Stimulated activated CD4-positive, alpha-beta T cell treated with anti-CD3 and anti-CD28 coated beads, Interleukin-15, amount 100 ng/mL, for 48 hours (primary cell): ENCODE measurements around the gene PLEKHA6.
A peak's percentile ranks its signal among the peaks of the same experiment; 100 is the strongest.
"Not testable (repeated sequence)": the region's sequence is repeated elsewhere in the genome, so short reads cannot be mapped to it uniquely, and the experiment has no call there.

ENCODE experiments used
- DNase-seq, 2 donors: peaks; one replicate each; pipeline ENCODE4 v3.0.0-alpha.2; 2020; ENCODE audit warnings: low read depth in 2 of 2

PLEKHA6 gene

DNA sequence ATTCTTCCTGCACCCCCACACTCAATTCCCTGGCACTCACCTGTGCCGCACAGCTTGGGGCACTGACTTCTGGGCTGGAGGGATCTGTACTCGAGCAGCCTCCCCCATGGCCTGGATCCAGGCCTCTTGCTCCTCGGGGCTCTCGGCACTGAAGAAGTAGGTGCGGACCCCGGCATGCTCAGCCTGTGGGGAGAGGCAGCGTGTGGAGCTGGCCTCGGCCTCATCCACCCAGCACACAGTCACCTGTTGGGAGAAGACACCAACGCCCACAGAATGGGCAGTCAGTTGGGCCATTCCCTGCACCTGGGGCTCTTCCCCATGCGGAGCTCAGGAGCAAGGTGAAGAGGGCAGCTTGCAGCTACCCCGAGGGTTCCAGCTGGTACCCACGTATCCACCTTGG lies 98.5 kb downstream of the PLEKHA6 start:
- DNase-seq = no peak

DNA sequence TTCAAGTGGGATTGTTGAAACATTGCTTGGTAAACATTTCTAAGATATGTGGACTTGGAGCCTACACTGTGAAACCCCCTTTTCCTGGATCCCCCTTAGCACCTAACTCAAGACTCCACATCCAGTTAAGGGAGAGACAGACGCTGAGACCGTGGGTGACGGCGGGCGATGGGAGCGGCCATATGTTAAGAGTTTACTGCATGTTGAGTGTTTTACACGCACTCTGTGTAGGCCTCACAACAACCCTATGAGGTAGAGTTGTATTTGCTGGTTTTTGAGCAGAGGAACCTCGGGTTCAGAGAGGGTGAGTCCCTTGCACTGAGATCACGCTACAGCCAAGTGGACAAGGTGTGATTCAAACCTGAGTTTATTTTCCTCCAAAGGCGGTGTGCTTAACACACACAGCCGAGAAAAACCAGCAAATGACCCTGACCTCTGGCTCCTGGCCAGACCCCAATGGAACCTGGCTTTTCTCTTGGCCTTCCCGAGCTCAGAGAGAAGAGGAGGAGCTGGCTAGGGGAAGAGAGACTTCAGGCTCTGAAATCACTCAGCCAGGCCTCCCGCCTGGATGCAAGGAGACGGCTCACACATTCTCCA lies 99.0 kb downstream of the PLEKHA6 start:
- no peak for DNase-seq

- no peak for DNase-seq
These were observed 99.9 kb downstream of the PLEKHA6 start for GRCh38 chr1:204259782-204260181.

- DNase-seq = no peak
These were observed 100.5 kb downstream of the PLEKHA6 start for GRCh38 chr1:204259196-204259595.

DNA sequence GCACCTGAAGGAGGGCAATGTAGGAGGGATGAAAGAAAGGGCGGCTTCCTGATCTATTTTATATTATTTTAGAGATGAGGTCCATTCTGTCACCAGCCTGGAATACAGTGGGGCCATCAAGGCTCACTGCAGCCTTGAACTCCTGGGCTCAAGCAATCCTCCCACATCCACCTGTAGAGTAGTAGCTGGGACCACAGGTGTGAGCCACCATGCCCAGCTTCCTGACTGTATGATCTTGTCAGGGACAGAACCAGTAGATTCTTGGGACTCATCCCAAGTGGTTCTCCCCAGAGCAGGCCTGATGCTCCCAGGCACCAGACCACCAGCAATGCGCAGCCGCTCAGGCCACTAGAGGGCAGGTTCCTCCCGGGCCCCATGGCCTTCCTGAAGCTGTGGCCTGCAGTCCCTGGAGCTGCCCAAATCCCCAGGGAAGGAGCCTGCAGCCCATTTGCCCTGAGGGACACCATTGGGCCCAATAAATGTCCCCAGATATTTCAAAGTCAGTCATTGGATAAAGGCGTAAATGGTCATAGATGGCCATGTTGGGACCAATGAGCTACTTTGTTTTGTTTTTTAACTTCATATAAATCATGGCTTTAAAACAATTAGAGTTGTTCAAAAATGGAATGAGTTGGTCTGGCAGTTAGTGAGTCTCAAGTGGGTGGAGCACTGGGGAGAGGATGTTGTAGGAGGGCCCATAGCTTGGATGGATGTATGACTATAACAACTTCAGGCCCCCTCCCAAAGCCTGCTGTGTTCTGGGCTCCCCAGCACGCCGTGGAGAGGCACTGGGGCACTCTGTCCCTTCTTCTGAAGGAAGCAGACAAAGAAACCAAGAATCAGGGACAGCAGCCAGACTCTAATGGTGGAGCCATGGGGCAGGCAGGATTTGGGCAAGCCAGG lies 101.3 kb downstream of the PLEKHA6 start:
- peak; percentile 18 for DNase-seq

- DNase-seq = no peak
These were observed 102.3 kb downstream of the PLEKHA6 start for GRCh38 chr1:204257446-204257845.

GRCh38 chr1:204256531-204256930 lies 103.2 kb downstream of the PLEKHA6 start:
- no peak for DNase-seq

DNA sequence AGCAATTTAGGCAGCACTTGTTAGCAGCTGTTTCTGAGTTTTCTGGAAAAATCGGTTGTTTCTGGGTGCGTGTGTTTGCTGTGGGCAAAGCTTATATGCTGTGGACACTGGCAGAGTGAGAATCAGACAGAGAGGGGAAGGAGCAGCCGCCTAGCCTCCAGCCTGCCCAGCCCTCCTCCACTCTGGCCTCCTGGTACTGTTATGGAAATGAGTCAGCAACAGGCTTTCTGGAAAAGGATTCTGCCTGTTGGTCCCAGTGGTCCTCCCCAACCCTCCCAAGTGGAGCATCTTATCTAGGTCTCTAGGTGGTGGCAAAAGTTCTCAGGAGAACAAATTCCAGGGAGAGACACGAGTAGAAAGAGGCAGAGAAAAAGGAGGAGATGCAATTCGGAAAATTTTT lies 103.8 kb downstream of the PLEKHA6 start:
- no peak for DNase-seq

- no peak for DNase-seq
These were observed 104.5 kb downstream of the PLEKHA6 start for GRCh38 chr1:204255225-204255624.

DNA sequence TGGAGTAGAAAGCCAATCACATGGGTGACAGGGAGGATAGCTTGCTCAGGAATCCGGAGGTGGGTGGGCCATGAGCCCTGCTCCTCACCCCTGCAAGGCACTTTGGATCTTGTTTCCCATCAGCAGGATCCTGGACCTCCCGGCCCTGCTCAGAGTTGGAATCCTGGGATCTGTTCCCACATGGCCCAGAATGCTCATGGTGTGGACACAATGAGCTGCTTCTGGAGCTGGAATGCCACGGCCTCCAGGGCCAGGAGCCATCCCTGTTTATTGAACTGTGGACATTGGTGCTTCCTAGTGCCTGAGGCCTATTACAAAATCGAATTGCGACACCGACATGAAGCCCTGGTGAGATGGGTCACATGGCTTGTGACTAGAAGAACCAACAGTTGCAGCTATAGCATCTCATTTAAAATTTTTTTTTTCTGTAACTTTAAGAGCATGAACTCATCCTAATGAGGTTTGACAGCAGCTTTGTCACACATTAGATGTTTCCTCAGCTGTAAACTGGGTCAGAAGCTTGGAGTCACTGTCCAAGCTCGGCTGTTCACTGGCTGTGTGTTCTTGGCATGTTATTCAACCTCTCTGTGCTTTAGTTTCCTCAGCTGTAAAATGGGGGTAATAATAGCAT lies 105.6 kb downstream of the PLEKHA6 start:
- DNase-seq = no peak

DNA sequence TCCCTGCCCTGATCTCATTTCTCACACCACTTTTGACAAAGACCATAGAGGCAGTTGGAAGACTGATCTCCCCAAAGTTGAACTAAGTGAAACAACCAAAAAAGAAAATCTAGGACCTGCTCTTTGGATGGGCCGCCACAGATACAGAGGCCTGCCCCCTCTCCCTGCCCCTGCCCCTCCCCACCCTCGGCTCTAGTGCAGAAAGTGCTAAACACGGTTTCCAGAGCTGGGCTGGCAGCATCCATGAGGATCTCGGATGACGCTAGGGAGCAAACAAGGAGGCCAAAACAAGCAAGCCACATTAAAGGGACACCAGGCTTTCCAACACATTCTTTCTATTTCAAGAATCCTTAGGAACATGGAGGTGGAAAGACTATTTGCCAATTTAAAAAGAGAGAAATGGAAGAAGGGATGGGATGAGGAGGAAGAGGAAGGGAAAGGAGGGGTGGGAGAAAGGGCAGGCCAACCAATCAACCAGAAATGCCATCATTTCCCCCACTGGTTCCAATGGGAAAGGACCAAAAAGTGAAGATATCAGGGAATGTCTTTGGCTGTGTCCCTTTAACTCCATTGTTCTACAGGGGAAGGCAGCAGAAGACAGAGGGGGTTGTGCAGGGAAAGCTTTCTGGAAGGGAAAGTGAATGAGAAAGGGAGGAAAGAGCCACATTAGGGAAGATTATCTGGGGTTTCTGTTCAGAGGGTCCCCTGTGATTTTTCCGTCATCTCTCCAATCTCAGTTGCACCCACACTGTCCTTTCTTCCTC lies 107.6 kb downstream of the PLEKHA6 start:
- DNase-seq = no peak

DNA sequence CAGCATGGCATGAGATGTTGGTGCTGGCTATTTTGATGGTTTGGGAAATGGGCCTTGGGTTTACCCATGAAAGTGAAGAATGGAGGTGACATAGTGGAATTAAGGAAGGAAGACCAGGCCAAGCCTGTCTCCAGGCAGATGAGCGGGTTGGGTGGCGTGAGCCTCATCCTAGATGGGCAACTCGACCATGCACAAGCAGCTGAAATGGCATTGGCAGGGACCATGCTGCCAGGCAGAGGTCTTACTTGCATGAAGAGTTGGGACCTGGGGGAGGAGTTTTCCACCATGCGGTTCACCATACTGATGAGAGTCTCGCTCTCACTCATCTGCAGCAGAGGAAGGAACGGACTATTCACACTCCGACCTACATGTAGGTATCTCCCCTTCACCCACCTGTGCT lies 108.4 kb downstream of the PLEKHA6 start:
- DNase-seq = no peak

GRCh38 chr1:204250428-204251030 lies 109.2 kb downstream of the PLEKHA6 start:
- no peak for DNase-seq

DNA sequence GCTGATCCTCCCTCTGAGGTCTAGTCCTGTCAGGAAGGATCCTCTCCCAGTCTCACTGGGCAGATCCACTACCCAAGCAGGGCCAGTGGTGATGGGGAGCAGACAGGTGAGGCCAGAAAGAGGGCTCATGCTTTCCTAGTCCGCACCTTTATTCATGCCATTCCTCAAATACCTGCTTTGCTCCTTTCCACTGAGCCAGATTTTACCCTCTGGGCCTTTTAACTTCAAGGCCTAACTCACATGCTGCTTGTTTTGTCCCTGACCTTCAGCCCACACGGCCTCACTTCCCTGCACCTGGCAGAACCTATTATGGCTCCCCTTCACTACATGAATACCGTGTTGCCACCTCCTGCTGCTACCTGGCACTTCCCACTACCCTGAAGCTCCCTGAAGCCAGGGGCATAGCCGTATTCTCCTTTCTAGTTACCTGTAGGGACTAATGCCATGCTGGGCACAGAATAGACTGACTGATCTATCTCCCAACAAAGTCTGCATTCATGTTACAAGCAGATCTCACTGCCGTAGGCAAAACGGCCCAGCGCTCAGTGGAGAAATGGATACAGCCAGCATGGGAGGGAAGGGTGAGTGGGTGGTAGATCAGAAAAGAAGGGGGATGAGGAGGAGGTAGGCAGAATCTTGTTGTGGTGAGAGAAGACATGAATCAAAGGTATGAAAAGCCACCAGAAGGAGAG lies 109.8 kb downstream of the PLEKHA6 start:
- no peak for DNase-seq

- DNase-seq = no peak
These were observed 110.8 kb downstream of the PLEKHA6 start for GRCh38 chr1:204248954-204249353.

DNA sequence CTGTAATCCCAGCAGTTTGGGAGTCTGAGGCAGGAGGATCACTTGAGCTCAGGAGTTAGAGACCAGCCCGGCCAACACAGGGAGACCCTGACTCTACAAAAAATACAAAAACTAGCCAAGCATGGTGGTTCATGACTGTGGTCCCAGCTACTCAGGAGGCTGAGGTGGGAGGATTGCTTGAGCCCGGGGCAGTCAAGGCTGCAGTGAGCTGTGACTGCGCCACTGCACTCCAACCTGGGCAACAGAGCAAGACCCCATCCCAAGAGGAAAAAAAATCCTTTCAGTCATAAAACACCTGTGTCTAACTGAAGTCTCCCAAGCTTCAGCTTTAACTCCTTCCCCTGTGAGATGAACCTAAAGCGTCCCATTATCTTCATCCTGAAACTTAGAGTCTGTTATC lies 112.9 kb downstream of the PLEKHA6 start:
- DNase-seq = no peak

GRCh38 chr1:204242920-204243319 lies 116.8 kb downstream of the PLEKHA6 start:
- no peak for DNase-seq

- DNase-seq = no peak
These were observed 117.8 kb downstream of the PLEKHA6 start for GRCh38 chr1:204241914-204242313.

- DNase-seq = no peak
These were observed 118.7 kb downstream of the PLEKHA6 start for GRCh38 chr1:204241050-204241449.

GRCh38 chr1:204240233-204240632 lies 119.5 kb downstream of the PLEKHA6 start:
- DNase-seq = no peak

GRCh38 chr1:204239401-204239800 lies 120.3 kb downstream of the PLEKHA6 start:
- not testable (repeated sequence) for DNase-seq
